Esophagus squamous epithelium (tissue), 4 donors: Measurements from ENCODE around the gene CD276.

ENCODE experiments used
- CTCF ChIP-seq, 6 experiments: fragments of 450-650 bp in 4 of 6; fragments of 200-600 bp in 2 of 6; sonication (generic) in 2 of 6; IDR thresholded peaks; one replicate each; pipeline ENCODE4 v1.5.1; 2016 to 2019; ENCODE audit warnings: antibody characterized with exemption in 6 of 6, mild to moderate bottlenecking in 4 of 6, moderate library complexity in 4 of 6
- POLR2A ChIP-seq, 4 donors: fragments of 450-650 bp; IDR thresholded peaks; one replicate each; pipeline ENCODE4 v1.6.1; 2017; ENCODE audit warnings: antibody characterized with exemption in 4 of 4, mild to moderate bottlenecking in 4 of 4, moderate library complexity in 3 of 4

DNA sequence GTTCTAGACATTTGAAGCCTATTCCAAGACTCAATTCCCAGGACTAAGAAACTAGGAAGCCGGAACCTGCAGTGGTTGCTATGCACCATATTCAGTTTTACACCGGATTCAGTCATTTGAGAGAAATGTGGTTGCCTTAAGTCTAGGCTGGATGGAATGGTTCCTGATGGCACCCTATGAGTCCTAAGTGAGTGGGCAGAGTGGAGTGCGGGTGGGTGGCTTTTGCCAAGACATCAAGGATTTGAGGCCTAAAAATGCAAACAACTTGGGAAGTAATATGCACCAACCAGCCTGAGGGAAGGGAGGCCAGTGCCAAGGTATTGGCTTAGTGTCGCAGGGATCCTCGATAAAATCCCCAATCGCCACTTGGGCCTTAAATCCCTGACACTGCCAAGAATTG, 4.2 kb upstream of the CD276 start:
- TF ChIP-seq CTCF (IDR thresholded peaks at IDR 0.05) (no peak), POLR2A (IDR thresholded peaks at IDR 0.05) (no peak)
